ENCODE measurements around the gene PDP2. TPM values are rescaled to one million over a fixed set of nuclear protein-coding genes. Genes with fewer than 3 reads are reported as not detected.
"Not testable (repeated sequence)": the region's sequence is repeated elsewhere in the genome, so short reads cannot be mapped to it uniquely, and the experiment has no call there.

Gene PDP2
- total RNA-seq, 1 experiment from 2014 or later = 5.3 TPM

DNA sequence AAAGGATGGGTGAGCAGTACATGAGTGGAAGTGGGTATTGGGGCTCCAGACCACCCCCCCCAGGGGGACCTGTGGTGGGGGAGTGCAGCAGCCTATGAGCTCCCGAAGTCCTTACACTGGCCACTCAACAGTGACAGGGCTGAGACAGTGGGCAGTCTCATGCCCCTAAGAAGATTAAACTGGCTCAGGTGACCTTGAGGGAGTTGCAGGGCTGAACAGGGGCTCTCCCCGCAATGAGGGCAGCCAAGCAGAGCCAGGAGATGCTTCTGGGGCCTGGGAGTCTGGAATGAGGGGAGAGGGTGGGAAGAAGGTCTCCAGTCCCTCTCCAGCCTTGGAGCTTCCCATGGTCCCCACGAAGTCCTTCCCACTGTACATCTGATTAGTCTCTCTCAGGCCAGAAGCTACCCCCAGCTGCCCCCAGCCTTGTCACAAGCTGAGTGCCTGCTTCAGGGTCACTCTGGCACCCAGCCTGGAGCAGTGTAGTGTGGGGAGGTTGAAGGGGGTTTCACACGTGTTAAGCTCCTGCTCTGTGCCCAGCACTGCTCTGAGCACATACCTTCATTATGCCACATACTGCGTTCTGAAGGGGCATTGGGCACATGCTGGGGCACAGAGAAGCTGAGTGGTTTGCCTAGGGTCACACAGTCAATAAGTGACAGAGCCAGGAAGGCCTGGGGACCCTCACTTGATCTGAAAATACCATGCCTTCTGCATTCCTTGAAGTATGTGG lies 39.4 kb downstream of the PDP2 start:
- no peak for DNase-seq (ENCODE audit: low spot score)

DNA sequence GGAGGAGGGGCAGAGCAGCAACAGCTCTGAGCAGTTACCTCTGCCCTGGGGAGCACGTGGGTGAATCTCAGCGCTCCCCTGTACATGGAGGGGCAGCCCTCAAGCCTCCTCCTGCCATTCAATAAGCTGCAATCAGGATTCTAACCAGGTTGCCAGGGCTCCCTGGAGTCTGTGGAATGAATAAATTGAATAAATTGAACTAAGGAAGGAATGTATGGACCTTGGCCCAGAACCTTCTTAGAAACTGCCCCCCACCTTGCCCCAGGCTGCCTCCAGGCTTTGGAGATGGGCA lies 39.9 kb downstream of the PDP2 start:
- no peak for DNase-seq (ENCODE audit: low spot score)

DNA sequence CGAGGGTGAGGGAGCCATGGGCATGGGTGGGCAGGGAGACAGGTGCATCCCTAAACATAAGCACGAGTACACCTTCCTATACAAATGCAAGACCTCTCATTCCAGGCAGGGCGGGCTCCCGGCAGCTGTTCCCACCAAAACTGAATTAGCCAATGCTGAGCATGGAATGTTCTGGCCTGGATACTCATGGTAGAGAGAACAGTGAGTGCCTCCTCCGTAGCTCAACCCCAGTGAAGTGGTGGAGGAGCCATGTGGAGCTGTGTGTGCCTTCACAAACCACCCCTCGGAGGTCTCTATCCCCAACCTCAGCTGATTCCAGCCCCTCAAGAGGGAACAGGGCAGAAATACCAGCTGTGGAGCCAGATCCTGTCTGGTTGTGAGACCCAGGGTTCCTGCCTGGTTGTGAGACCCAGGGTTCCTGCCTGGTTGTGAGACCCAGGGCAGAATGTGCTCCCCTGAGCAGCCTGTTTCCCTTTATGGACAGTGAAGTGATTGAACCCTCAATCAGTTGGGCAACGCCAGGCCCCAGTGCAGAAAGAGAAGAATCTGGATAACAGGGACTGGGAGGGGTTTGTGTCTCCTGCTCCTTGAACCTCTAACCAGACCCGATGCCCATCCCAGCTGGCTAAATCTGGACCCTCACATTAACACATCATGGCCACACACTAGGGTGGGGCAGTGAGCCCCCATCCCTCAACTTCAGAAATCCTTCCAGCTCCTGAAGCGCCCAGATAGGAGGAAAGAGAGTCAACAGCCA lies 40.8 kb downstream of the PDP2 start:
- no peak for DNase-seq (ENCODE audit: low spot score)

DNA sequence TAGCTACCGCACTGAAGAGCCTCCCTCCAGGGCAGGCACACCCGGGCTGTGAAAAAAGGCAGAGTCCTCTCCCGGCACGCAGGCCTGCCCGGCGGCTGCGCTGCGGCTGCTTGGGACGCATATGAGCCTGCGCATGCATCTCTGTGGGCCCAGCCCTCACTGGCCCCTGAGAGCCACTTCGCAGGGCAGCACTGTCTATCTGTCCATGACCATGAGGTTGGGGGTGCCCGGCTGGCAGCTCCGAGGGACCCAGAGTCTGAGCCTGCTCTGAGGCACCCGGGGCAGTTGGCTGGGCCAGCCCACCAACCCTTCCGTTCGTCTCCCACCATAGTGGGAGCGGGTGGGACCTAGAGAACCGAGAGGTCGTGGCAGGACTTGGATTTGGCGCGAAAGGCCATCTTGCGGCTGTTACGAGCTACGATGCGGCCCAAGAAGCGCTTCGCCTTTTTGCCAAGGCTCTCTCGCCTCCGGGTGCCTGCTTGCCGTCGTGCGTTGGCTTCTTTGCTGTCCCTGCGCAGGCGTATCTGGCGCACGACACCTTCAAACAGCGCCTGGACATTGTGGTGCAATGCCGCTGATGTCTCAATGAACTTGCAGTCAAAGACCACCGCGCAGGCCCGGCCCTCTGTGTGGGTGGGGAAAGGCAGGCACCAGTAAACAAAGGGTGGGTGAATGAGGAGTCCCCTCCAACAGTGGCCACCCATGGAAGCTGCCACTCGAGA lies 41.6 kb downstream of the PDP2 start:
- no peak for DNase-seq (ENCODE audit: low spot score)

DNA sequence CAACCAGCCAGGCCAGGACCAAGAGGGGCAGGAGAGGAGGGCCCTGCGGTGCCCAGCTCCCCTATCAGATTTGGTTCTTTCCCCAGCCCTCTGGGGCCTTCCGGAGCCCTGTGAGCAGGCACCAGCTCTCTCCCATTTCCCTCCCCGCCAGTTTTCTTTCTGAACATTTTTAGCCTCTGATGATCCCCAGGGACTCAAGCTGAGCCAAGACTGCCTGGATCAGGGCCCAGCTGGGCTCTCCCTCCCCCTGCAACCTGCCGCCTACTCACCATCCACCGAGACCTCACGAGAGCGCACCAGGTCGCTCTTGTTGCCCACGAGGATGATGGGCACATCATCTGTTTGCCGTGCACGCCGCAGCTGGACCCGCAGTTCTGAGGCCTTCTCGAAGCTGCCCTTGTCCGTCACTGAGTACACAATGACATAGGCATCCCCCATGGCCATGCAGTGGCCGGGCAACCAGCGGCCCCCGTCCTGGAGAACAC lies 43.0 kb downstream of the PDP2 start:
- DNase-seq (ENCODE audit: low spot score) = no peak

DNA sequence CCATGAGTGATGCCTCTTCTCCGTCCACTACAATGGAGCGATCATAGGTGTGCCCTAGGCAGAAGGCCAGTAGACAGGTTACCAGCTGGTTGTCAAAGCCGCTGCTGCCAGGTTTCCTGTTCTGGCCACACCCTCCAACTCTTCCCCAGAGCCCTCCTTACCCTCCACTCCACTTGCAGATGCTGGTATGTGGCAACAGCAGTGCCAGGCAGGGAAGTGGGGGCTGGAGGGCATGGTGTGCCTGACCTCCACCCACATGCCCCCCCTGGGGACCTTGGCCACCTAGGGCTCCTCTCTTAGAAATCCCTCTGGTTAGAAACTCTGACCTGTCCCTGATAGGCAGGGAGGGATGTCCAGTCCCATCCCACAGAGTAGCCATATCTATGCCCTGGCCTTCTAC lies 43.6 kb downstream of the PDP2 start:
- DNase-seq (ENCODE audit: low spot score) = no peak

DNA sequence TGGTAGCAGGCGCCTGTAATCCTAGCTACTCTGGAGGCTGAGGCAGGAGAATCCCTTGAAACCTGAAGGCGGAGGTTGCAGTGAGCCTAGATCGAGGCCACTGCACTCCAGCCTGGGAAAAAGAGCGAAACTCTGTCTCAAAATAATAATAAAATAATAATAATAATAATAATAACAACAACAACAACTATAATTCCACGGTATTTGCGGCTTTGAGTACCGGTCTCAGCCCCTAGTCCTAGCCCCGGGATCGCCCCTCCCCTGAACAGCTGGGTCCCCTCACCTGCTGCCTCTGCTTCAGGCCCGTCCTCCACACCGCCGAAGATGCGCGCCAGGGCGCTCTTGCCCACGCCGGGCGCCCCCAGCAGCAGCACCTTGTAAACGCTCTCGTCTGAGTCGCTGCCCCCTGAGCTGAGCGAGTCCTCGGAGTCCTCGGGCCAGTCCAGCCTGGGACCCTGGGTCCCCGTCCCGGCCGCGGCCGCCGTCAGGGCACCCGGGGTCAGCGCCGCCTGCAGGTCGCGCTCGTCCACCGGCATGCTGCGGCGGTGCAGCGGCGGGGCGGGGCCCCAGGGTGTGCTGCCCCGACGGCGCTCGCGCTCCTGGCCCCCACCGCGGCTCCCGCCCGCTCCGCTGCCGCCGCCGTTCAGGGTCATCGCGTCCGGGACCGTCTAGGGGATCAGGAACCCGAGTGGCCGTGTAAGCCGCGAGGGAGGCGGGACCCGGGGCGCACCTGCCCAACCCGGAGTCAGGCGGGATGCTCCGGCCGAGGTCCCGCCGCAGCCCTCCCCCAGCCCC lies 44.4 kb downstream of the PDP2 start:
- DNase-seq (ENCODE audit: low spot score) = no peak

DNA sequence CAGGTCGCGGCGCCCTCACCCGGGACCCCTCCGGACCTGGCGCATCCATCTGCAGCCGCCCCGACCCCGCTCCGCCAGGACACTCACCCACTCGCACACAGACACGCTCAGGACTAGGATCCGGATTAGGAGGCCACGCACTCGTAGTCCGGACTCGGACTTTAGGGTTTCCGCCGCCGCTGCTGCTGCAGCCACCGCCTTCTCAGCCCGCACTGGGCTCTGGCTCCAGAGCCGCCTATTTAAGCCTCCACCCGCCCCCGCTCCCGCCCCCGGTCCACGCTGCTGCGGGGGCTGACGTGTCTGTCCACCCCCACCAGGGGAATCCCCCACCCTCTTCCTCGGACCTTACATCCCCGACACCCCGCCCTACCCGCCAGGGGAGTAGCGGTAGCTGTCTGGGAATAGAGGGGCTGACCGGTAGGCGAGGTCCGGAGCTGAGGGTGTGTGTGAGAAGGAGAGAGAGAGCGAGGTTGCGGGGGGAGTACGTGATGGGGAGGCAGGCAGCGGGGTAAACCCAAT lies 45.1 kb downstream of the PDP2 start, which contains the start of gene RRAD:
Gene RRAD, minus strand, starts transcription at position 214 of the 519 bp plus-strand sequence. CDS start 356 bp downstream, outside the sequence.
- no peak for DNase-seq (ENCODE audit: low spot score)

DNA sequence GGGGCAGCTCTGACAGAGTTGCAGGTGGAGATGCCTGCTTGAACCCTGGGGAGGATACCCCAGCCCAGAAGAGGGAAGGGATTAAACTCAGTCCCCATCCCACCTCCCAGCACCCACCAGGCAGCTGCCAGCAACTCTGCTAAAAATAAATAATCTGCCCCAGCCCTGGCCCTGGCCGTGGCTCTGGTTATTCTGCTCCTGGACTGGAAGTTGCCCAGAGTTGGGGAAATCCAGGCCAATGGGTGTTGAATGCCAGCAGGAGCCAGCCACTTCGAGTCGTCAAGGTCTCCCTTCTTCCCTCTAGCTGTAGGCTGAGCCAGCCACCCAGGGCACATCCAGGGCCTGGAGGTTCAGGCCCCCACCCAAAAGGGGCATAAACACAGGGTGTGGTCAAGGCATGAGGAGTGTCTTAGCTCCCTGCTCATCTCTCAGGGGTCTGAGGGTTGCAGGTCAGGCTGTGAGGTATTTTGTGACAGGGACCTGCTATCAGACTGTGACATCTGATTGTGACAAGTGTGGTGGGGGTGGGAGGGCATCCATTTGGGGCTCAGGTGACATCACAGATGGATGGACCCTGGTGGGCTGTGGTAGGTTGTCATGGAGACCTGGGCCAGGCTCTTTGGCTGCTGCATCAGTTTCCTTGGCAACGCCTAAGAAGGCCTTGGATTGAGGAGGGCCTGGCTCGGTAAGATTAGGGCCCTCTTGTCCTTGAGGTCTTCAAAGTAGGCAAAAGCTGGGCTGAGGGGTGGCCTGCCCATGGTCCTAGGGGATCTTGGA lies 46.0 kb downstream of the PDP2 start:
- no peak for DNase-seq (ENCODE audit: low spot score)

DNA sequence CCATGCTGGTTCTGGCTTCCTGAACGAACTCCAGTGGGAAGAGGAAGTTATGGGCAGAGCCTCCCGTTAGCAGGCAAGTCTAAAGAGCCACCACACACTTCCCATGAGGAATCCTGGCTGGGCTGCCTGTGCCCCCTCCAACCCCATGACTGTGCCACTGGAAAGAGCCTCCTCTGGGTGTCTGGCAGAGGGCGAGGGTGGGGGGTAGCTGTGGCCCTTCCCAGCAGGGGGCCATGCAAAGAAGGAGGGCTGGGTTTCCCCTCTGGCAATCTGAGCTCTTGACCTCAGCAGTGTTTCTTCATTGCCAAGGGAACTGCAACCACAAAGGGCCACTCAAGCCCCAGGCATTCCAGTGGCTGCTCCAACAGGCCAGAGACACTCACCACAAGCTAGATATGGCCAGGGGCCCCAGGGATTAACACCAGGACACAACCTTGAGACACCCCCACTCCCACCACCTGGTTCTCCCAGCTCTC lies 46.7 kb downstream of the PDP2 start:
- peak; percentile 42 for DNase-seq (ENCODE audit: low spot score)

DNA sequence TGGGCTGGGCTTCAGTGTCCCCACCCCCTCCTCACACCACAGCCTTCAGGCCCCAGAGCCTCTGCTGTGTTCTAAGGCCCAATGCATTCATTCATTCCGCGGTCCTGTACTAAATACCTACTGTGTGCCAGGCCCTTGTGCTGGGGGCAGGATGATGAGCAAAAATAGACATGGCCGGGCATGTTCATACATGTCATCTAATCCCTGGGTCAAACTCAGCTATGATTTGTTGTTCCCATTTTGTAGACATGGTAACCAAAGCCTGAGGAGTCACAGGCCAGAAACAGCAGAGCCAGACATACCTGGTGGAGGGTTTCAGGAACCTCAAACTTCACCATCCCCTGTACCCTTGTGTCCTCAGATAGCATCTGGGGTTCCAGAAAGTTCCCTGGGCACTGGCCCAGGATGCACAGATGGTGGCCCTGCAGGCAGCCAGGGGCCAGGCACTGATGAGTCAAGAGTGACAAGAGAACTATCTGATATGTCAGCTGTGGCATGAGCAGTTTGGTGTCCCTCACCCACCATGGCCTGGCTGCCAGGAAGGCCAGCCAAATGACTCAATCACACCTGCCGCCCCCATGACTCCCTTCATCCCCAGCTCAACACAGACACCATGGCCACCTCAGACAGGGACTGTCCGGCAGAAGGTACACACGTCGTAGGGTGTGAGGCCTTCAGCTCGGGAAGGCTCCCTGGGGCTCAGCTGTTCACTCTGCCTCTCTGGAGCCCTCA lies 47.8 kb downstream of the PDP2 start:
- DNase-seq (ENCODE audit: low spot score) = no peak

DNA sequence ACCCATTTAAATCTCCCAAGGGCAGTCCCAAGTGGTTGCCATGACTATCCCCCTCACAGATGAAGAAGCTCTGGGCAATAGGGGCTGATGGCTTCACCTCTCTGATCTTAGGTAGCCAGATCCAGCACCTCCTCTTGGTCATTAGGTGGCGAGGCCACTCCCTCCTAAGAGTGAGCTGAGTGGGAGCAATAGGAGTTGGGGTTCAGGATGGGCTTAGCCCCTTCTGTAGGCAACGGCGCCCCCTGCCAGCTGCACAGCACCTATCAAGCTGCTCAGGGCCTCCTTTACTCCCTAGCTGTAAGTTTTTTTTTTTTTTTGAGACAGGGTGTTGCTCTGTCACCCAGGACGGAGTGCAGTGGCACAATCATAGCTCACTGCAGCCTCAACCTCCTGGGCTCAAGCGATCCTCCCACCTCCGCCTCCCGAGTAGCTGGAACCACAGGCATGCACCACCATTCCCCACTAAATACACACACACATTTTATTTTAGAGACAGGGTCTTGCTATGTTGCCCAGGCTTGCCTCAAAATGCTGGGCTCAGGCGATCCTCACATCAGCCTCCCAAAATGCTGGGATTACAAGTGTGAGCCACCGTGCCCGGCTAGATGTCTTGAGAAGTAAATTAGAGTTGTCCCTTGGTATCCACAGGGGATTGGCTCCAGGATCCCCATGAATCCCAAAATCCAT lies 48.5 kb downstream of the PDP2 start:
- peak; percentile 51 for DNase-seq (ENCODE audit: low spot score)

DNA sequence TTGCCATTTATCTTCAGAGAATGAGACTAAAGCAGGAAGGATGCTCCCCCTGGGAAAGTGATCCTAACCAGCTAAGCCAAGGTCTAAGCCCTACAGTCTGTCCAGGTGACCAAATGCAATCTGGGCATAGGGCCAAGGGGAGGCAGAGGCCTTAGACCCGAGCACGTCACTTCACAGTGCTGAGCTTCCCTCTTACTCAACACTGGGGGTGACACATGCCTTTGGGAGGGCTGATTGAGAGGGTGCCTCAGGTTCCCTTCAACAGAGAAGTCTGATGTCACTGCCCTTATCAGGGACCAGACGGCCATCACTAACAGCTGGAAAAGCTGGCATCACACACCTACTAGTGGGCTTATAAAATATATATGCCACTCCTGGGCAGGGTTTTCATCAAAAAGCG lies 49.9 kb downstream of the PDP2 start:
- peak; percentile 50 for DNase-seq (ENCODE audit: low spot score)

DNA sequence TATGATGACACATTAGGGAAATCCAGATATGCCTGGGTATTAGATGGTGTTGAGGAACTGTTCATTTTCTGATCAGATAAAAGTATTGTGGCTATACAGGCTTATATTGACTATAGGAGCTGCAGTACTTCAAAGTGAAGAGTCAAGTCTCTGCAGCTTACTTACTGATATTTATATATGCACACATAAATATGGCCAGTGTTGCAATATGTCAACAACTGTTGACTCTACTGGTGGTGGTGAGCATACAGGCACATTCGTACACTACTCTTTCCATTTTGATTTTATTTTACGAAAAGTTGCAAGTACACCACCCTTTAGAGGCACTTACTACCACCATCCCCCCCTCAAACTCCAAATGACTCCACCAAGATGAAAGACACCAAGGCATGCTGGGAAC lies 51.4 kb downstream of the PDP2 start:
- DNase-seq (ENCODE audit: low spot score) = no peak

DNA sequence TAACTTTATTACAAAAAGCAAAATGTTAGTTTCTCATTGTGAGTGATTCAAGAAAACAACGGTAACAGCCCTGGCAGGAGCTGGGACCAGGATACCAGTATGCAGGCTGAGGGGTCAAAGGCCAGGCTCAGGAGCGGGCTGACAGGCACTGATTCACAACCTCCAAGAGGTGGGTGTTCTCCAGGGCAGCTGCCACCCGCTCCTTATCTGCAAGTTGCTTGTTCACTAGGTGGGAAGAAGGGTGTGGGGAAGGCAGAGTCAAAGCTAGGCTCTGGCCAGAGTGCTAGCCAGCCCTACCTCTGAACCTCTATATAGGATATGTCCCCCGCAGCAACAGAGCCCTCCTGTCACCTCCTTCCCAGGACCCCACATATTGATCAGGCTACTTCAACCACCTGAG lies 51.8 kb downstream of the PDP2 start:
- DNase-seq (ENCODE audit: low spot score) = no peak

DNA sequence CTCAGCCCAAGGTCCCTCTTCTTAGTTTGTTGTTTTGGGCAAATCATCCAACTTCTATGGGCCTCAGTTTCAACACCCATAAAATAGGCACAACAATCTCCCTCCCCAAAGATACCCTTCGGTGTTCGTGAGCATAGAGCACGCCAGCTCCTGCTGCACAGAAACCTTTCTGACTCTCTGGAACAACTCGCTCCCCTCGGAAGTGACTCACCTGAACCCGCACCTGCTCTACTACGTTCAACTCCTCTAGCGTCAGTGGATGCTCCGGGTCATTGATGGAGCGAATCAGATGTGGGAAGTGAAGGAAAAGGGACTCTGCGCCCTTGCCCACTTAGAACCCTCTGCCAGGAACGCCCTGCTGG lies 53.4 kb downstream of the PDP2 start:
- peak; percentile 40 for DNase-seq (ENCODE audit: low spot score)

DNA sequence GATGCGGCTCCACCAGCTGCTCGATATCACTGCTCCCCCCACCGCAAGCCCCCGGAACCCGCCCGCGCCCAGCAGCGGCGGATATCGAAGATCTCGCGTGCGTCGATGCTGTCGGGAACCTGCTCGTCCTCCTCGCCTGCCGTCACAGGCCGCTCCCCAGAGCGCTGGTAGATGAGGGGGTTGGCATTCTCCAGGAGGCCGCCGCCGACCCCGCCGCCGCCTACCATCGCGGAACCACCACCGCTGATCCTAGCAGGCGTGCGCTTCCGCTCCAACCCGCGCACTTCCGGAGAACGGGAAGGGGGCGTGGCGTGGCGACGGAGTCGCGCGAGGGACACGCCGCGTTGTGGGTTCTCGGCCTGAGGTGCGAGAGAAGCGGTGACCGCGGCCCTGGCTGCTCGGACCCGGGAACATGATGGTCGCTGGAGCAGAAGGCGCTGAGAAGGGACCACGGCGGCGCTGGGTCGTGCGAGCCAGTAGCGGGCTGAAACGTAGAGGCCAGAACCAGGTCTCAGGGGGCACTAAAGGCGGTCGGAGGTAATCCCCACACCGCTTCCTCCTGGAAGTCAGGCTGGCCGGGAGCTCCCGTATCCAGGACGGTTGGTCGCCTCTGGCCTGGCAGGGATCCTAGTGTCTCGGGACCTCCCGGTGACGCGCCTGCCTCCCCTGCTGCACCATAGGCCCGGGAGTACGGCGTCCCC lies 54.0 kb downstream of the PDP2 start, which contains the start of gene CIAO2B:
Gene CIAO2B, minus strand, starts transcription at position 265 of the 701 bp plus-strand sequence. Its CDS starts 38 bp downstream, at position 227.
- DNase-seq (ENCODE audit: low spot score) = peak; percentile 82

DNA sequence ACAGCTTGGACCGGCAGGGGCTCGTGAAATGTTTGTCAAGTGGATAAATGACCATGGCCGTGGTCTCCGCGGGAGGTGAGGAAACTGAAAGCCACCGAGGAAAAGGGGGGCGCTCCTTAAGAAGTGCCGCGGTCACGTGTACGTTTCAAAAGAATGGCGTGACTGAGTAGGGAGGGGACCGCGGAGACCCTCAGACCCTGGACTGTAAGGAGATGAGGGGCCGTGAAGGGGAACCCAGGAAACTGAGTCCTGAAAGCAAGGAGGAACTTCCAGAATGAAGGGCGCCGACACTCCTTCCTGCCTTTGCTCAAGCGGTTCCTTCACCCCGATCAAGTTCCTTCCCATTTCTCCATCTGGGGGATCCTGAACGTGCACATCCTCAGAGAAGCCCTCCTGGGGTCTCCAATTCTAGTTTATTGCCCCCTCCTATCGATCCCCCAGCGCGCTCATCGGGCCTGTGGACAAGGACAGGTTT lies 54.6 kb downstream of the PDP2 start:
- not testable (repeated sequence) for DNase-seq (ENCODE audit: low spot score)
